H1 (cell line): ENCODE measurements around the gene COX5A.

Experiments
- CTCF ChIP-seq, 3 experiments: IDR thresholded peaks; 1 replicate in 2 of 3; 2 replicates in 1 of 3; pipeline versions ENCODE4 v1.5.1 to v1.6.1; 2011; ENCODE audit warnings: low read length in 3 of 3, mild to moderate bottlenecking in 3 of 3, inconsistent platforms in 2 of 3, low read depth in 1 of 3, moderate library complexity in 1 of 3; ENCODE audit not compliant: insufficient read depth in 1 of 3; ENCODE audit errors: control extremely low read depth in 1 of 3
- EGR1 ChIP-seq: IDR thresholded peaks from 2 replicates; pipeline ENCODE4 v1.6.1; 2011; ENCODE audit warnings: low read depth, low read length, borderline replicate concordance

GRCh38 chr15:74924525-74924924 lies 13.3 kb downstream of the COX5A start:
- TF ChIP-seq CTCF (IDR thresholded peaks at IDR 0.05; ENCODE audit: control extremely low read depth in 1 of 3, insufficient read depth in 1 of 3, low read depth in 1 of 3, low read length in 3 of 3), result no peak
- TF ChIP-seq EGR1, result no peak
